HG03196 (cell line): Measurements from ENCODE around the gene TM9SF1.
"Not testable (repeated sequence)": the region's sequence is repeated elsewhere in the genome, so short reads cannot be mapped to it uniquely, and the experiment has no call there.

ENCODE experiments used
- ATAC-seq: cut with Tn5 transposase; IDR thresholded peaks from one replicate; pipeline ENCODE4 v1.9.1; 2021; ENCODE audit not compliant: unreplicated experiment

The TM9SF1 gene

GRCh38 chr14:24226473-24226872 lies 31.2 kb upstream of the TM9SF1 start:
- ATAC-seq = no peak

GRCh38 chr14:24224618-24225071 lies 29.4 kb upstream of the TM9SF1 start:
- ATAC-seq = no peak

- ATAC-seq = not testable (repeated sequence)
Observed at GRCh38 chr14:24222987-24223386, 27.7 kb upstream of the TM9SF1 start.

GRCh38 chr14:24219521-24219920 lies 24.3 kb upstream of the TM9SF1 start:
- ATAC-seq = no peak

- no peak for ATAC-seq
Observed at GRCh38 chr14:24219080-24219479, 23.8 kb upstream of the TM9SF1 start.

GRCh38 chr14:24216876-24217275 lies 21.6 kb upstream of the TM9SF1 start:
- not testable (repeated sequence) for ATAC-seq

- no peak for ATAC-seq
Observed at GRCh38 chr14:24216345-24216699, 21.1 kb upstream of the TM9SF1 start.

GRCh38 chr14:24215495-24216344 lies 20.5 kb upstream of the TM9SF1 start, which contains the start of gene MDP1:
TSS of gene MDP1 (minus strand) at chr14:24216066. CDS start at chr14:24215955, 111 bp downstream.
- peak; percentile 65 for ATAC-seq

GRCh38 chr14:24213866-24214662 lies 18.8 kb upstream of the TM9SF1 start:
- ATAC-seq = no peak

GRCh38 chr14:24212924-24213865 lies 18.0 kb upstream of the TM9SF1 start, which contains the start of gene CHMP4A:
TSS of gene CHMP4A (minus strand) at chr14:24213488. CDS start at chr14:24213439, 49 bp downstream.
- peak; percentile 82 for ATAC-seq

GRCh38 chr14:24211311-24211710 lies 16.1 kb upstream of the TM9SF1 start:
- no peak for ATAC-seq

- no peak for ATAC-seq
Observed at GRCh38 chr14:24207625-24208024, 12.4 kb upstream of the TM9SF1 start.

GRCh38 chr14:24207104-24207551 lies 11.9 kb upstream of the TM9SF1 start:
- no peak for ATAC-seq

GRCh38 chr14:24206260-24207103 lies 11.2 kb upstream of the TM9SF1 start:
- no peak for ATAC-seq

- no peak for ATAC-seq
Observed at GRCh38 chr14:24204163-24205146, 9.2 kb upstream of the TM9SF1 start.

- not testable (repeated sequence) for ATAC-seq
Observed at GRCh38 chr14:24203249-24203886, 8.1 kb upstream of the TM9SF1 start.

GRCh38 chr14:24202538-24202937 lies 7.3 kb upstream of the TM9SF1 start:
- not testable (repeated sequence) for ATAC-seq
